ENCODE results near the gene AMIGO3. TPM values are rescaled to one million over a fixed set of nuclear protein-coding genes. Genes with fewer than 3 reads are reported as not detected.

AMIGO3 gene
- total RNA-seq, 1 experiment from 2014 or later = not detected

- H3K9me3 Mint-ChIP-seq (ENCODE audit: unreplicated experiment) = no peaks in the 10 kb centered on the region
- H3K4me3 Mint-ChIP-seq (ENCODE audit: unreplicated experiment) = no peak overlapping the region
- H3K27ac Mint-ChIP-seq (ENCODE audit: unreplicated experiment) = no peak overlapping the region
- no peak overlapping the region for H3K4me3 ChIP-seq (ENCODE audit: low read depth, low read length)
- no peaks in the 10 kb centered on the region for H3K4me1 Mint-ChIP-seq (ENCODE audit: low read depth, unreplicated experiment)
- no peaks in the 10 kb centered on the region for H3K27me3 ChIP-seq (replicated peaks; ENCODE audit: control insufficient read depth, insufficient read depth, low read length)
- no peaks in the 10 kb centered on the region for H3K9me3 ChIP-seq
- ChIA-PET POLR2A (no interaction called here), CTCF (interaction anchor here (1.1 kb wide), 1 partner anchor 163 kb away, joined by 3 read pairs; no protein-coding TSS in a partner anchor)
- no TSS peak for BruUV-seq (replicated peaks)
- H3K4me1 ChIP-seq = no peaks in the 10 kb centered on the region
- no peaks in the 10 kb centered on the region; the same call in 1 of the 2 replicates for H3K36me3 ChIP-seq (ENCODE audit: control insufficient read depth, insufficient read depth, low read length)
- intact Hi-C loops (cut with micrococcal nuclease; ENCODE audit: unreplicated experiment) = loop anchor here (1.0 to 5.0 kb wide), 2 partner anchors 137 to 205 kb away; no protein-coding TSS in a partner anchor
- no peak for TF ChIP-seq CTCF (IDR thresholded peaks at IDR 0.05; ENCODE audit: insufficient read depth in 1 of 2, low read depth in 1 of 2, low read length in 1 of 2, severe bottlenecking in 1 of 2, unreplicated experiment in 1 of 2)
- H3K27me3 Mint-ChIP-seq (ENCODE audit: insufficient read depth, unreplicated experiment) = no peaks in the 10 kb centered on the region
- no peak for DNase-seq
- peaks cover 5% of the 10 kb centered on the region for H3K36me3 Mint-ChIP-seq (ENCODE audit: insufficient read depth, unreplicated experiment)
Measured at GRCh38 chr3:49702672-49703071, 16.8 kb downstream of the AMIGO3 start.

- Mint-ChIP-seq H3K27ac (ENCODE audit: unreplicated experiment) (no peak overlapping the region), H3K27me3 (ENCODE audit: insufficient read depth, unreplicated experiment) (no peaks in the 10 kb centered on the region), H3K9me3 (ENCODE audit: unreplicated experiment) (no peaks in the 10 kb centered on the region), H3K4me3 (ENCODE audit: unreplicated experiment) (no peak overlapping the region), H3K36me3 (ENCODE audit: insufficient read depth, unreplicated experiment) (peaks cover 5% of the 10 kb centered on the region), H3K4me1 (ENCODE audit: low read depth, unreplicated experiment) (no peaks in the 10 kb centered on the region)
- peak; percentile 24 to 46 for TF ChIP-seq CTCF (IDR thresholded peaks at IDR 0.05; ENCODE audit: insufficient read depth in 1 of 2, low read depth in 1 of 2, low read length in 1 of 2, severe bottlenecking in 1 of 2, unreplicated experiment in 1 of 2)
- no peaks in the 10 kb centered on the region for H3K27me3 ChIP-seq (replicated peaks; ENCODE audit: control insufficient read depth, insufficient read depth, low read length)
- POLR2A ChIA-PET = no interaction called here
- H3K9me3 ChIP-seq = no peaks in the 10 kb centered on the region
- H3K36me3 ChIP-seq (ENCODE audit: control insufficient read depth, insufficient read depth, low read length) = no peaks in the 10 kb centered on the region; the same call in 1 of the 2 replicates
- CTCF ChIA-PET = interaction anchor here (0.6 to 1.9 kb wide), 7 partner anchors 18 to 162 kb away, joined by 3 to 6 read pairs (median 4); partner anchors contain the start of genes AMIGO3, BSN, GMPPB and INKA1
- no TSS peak for BruUV-seq (replicated peaks)
- H3K4me3 ChIP-seq (ENCODE audit: low read depth, low read length) = no peak overlapping the region
- DNase-seq = no peak
- H3K4me1 ChIP-seq = no peaks in the 10 kb centered on the region
- intact Hi-C loops (cut with micrococcal nuclease; ENCODE audit: unreplicated experiment) = loop anchor here (5.0 kb wide), 1 partner anchor 206 kb away; no protein-coding TSS in a partner anchor
Measured at GRCh38 chr3:49701388-49702077, 18.0 kb downstream of the AMIGO3 start.

GRCh38 chr3:49700453-49701128 is 18.9 kb downstream of the AMIGO3 start:
- intact Hi-C loops (cut with micrococcal nuclease; ENCODE audit: unreplicated experiment) = loop anchor here (5.0 kb wide), 1 partner anchor 207 kb away; no protein-coding TSS in a partner anchor
- DNase-seq = no peak
- Mint-ChIP-seq H3K4me1 (ENCODE audit: low read depth, unreplicated experiment) (no peaks in the 10 kb centered on the region), H3K9me3 (ENCODE audit: unreplicated experiment) (no peaks in the 10 kb centered on the region), H3K4me3 (ENCODE audit: unreplicated experiment) (no peak overlapping the region), H3K36me3 (ENCODE audit: insufficient read depth, unreplicated experiment) (peaks cover 5% of the 10 kb centered on the region), H3K27me3 (ENCODE audit: insufficient read depth, unreplicated experiment) (no peaks in the 10 kb centered on the region), H3K27ac (ENCODE audit: unreplicated experiment) (no peak overlapping the region)
- Histone ChIP-seq H3K4me3 (ENCODE audit: low read depth, low read length) (no peak overlapping the region), H3K9me3 (no peaks in the 10 kb centered on the region), H3K27me3 (replicated peaks; ENCODE audit: control insufficient read depth, insufficient read depth, low read length) (no peaks in the 10 kb centered on the region), H3K4me1 (no peaks in the 10 kb centered on the region), H3K36me3 (ENCODE audit: control insufficient read depth, insufficient read depth, low read length) (no peaks in the 10 kb centered on the region; the same call in 1 of the 2 replicates)
- ChIA-PET POLR2A (no interaction called here), CTCF (interaction anchor here (0.6 to 1.9 kb wide), 7 partner anchors 19 to 161 kb away, joined by 3 to 6 read pairs (median 4); partner anchors contain the start of genes AMIGO3, BSN, GMPPB and INKA1)
- TF ChIP-seq CTCF (IDR thresholded peaks at IDR 0.05; ENCODE audit: insufficient read depth in 1 of 2, low read depth in 1 of 2, low read length in 1 of 2, severe bottlenecking in 1 of 2, unreplicated experiment in 1 of 2) = no peak
- BruUV-seq (replicated peaks) = no TSS peak

Data from Caco-2 (cell line).